ENCODE results near the gene HNRNPAB. TPM values are rescaled to one million over a fixed set of nuclear protein-coding genes. Genes with fewer than 3 reads are reported as not detected.

The HNRNPAB gene
- total RNA-seq (79.5 TPM), polyA plus RNA-seq (10 to 100 TPM; 63.1 to 77.1 (median 64.5) TPM)

- Mint-ChIP-seq H3K4me1 (peaks cover 5 to 41% (median 29%) of the 10 kb centered on the region in 4 donors), H3K9me3 (peaks cover 0 to 2% (median 0%) of the 10 kb centered on the region in 7 donors), H3K27ac (peak within 1 kb of the TSS; percentile 97 to 100 (median 99)), H3K36me3 (peaks cover 29% of the 10 kb centered on the region), H3K27me3 (no peaks in the 10 kb centered on the region), H3K4me3 (peak within 1 kb of the TSS; percentile 97 to 100 (median 100))
- Histone ChIP-seq H3K27ac (ENCODE audit: insufficient read depth, low read length, poor library complexity, severe bottlenecking) (peak within 1 kb of the TSS; percentile 76), H3K9me3 (ENCODE audit: control insufficient read depth in 2 of 2, low read length in 2 of 2) (no peaks in the 10 kb centered on the region), H3K4me1 (ENCODE audit: control insufficient read depth, insufficient read depth, low read length, poor library complexity, severe bottlenecking) (peaks cover 34% of the 10 kb centered on the region), H3K27me3 (ENCODE audit: control insufficient read depth, insufficient read depth, low read length) (no peaks in the 10 kb centered on the region), H3K4me3 (ENCODE audit: low read depth, low read length) (peak within 1 kb of the TSS; percentile 93), H3K36me3 (ENCODE audit: control insufficient read depth, insufficient read depth, low read length) (peaks cover 30% of the 10 kb centered on the region)
- DNase-seq (peak; percentile 93 to 96 (median 96)), ATAC-seq (ENCODE audit: low read depth in 2 of 2) (peak; percentile 87 to 88)
Measured at GRCh38 chr5:178204182-178204934, at the start of gene HNRNPAB. TSS of gene HNRNPAB (plus strand) at chr5:178204533. CDS start at chr5:178204838, 305 bp downstream.

DNA sequence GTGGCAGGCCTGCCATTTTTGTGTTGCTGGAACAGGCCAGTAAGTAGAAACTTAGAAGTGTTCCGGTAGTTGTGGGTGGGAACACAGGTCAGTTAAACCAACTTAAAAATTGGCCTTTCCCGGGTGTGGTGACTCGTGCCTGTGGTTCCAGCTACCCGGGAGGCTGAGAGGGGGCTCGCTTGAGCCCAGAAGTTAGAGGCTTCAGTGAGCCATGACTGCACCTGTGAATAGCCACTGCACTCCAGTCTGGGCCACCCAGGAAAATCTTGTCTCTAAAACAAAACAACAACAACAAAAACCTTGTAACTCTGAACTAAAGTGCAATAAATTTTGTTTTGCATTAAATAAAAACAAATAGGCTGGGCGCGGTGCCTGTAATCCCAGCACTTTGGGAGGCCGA lies 49.3 kb upstream of the HNRNPAB start:
- Mint-ChIP-seq H3K4me1 (peaks cover 0 to 39% (median 17%) of the 10 kb centered on the region in 4 donors), H3K36me3 (peaks cover 6% of the 10 kb centered on the region), H3K27me3 (no peaks in the 10 kb centered on the region), H3K27ac (no peak overlapping the region), H3K4me3 (peak overlapping the region in 3 of 4 donors; percentile 58 to 94 (median 92)), H3K9me3 (no peaks in the 10 kb centered on the region)
- Histone ChIP-seq H3K4me1 (ENCODE audit: control insufficient read depth, insufficient read depth, low read length, poor library complexity, severe bottlenecking) (peaks cover 18% of the 10 kb centered on the region), H3K4me3 (ENCODE audit: low read depth, low read length) (no peak overlapping the region), H3K9me3 (ENCODE audit: control insufficient read depth in 2 of 2, low read length in 2 of 2) (no peaks in the 10 kb centered on the region), H3K36me3 (ENCODE audit: control insufficient read depth, insufficient read depth, low read length) (peaks cover 9% of the 10 kb centered on the region), H3K27ac (ENCODE audit: insufficient read depth, low read length, poor library complexity, severe bottlenecking) (no peak overlapping the region), H3K27me3 (ENCODE audit: control insufficient read depth, insufficient read depth, low read length) (no peaks in the 10 kb centered on the region)
- ATAC-seq (ENCODE audit: low read depth in 2 of 2) (no peak), DNase-seq (no peak)

GRCh38 chr5:178160176-178160575 lies 44.2 kb upstream of the HNRNPAB start:
- H3K4me3 ChIP-seq (ENCODE audit: low read depth, low read length) = no peak overlapping the region
- ATAC-seq (ENCODE audit: low read depth in 2 of 2) (no peak), DNase-seq (no peak)

GRCh38 chr5:178162481-178162880 lies 41.9 kb upstream of the HNRNPAB start:
- Mint-ChIP-seq H3K9me3 (no peaks in the 10 kb centered on the region), H3K27me3 (peaks cover 35% of the 10 kb centered on the region), H3K36me3 (no peaks in the 10 kb centered on the region), H3K4me3 (no peak overlapping the region), H3K4me1 (peaks cover 0 to 10% (median 2%) of the 10 kb centered on the region in 4 donors), H3K27ac (no peak overlapping the region)
- Histone ChIP-seq H3K27ac (ENCODE audit: insufficient read depth, low read length, poor library complexity, severe bottlenecking) (no peak overlapping the region), H3K4me1 (ENCODE audit: control insufficient read depth, insufficient read depth, low read length, poor library complexity, severe bottlenecking) (peaks cover 7% of the 10 kb centered on the region), H3K4me3 (ENCODE audit: low read depth, low read length) (no peak overlapping the region), H3K27me3 (ENCODE audit: control insufficient read depth, insufficient read depth, low read length) (no peaks in the 10 kb centered on the region), H3K9me3 (ENCODE audit: control insufficient read depth in 2 of 2, low read length in 2 of 2) (no peaks in the 10 kb centered on the region), H3K36me3 (ENCODE audit: control insufficient read depth, insufficient read depth, low read length) (no peaks in the 10 kb centered on the region)
- ATAC-seq (ENCODE audit: low read depth in 2 of 2) = no peak
- no peak for DNase-seq

More at GRCh38 chr5:178160176-178160575, 44.2 kb upstream of the HNRNPAB start:
- H3K27ac Mint-ChIP-seq = peak overlapping the region in 1 of 3 donors; percentile 51
- H3K36me3 Mint-ChIP-seq = no peaks in the 10 kb centered on the region
- peaks cover 0 to 10% (median 2%) of the 10 kb centered on the region in 4 donors for H3K4me1 Mint-ChIP-seq
- H3K4me3 Mint-ChIP-seq = no peak overlapping the region
- peaks cover 7% of the 10 kb centered on the region for H3K4me1 ChIP-seq (ENCODE audit: control insufficient read depth, insufficient read depth, low read length, poor library complexity, severe bottlenecking)
- H3K27me3 Mint-ChIP-seq = peaks cover 29% of the 10 kb centered on the region
- no peak overlapping the region for H3K27ac ChIP-seq (ENCODE audit: insufficient read depth, low read length, poor library complexity, severe bottlenecking)
- H3K9me3 Mint-ChIP-seq = no peaks in the 10 kb centered on the region
- H3K27me3 ChIP-seq (ENCODE audit: control insufficient read depth, insufficient read depth, low read length) = no peaks in the 10 kb centered on the region
- no peaks in the 10 kb centered on the region for H3K9me3 ChIP-seq (ENCODE audit: control insufficient read depth in 2 of 2, low read length in 2 of 2)
- no peaks in the 10 kb centered on the region for H3K36me3 ChIP-seq (ENCODE audit: control insufficient read depth, insufficient read depth, low read length)

GRCh38 chr5:178163772-178164735 lies 40.3 kb upstream of the HNRNPAB start:
- Mint-ChIP-seq H3K27ac (peak overlapping the region in 1 of 3 donors; percentile 83), H3K4me1 (peaks cover 0 to 10% (median 2%) of the 10 kb centered on the region in 4 donors), H3K27me3 (peaks cover 45% of the 10 kb centered on the region), H3K4me3 (peak overlapping the region in 2 of 4 donors; percentile 38 to 69), H3K36me3 (no peaks in the 10 kb centered on the region), H3K9me3 (no peaks in the 10 kb centered on the region)
- H3K4me1 ChIP-seq (ENCODE audit: control insufficient read depth, insufficient read depth, low read length, poor library complexity, severe bottlenecking) = peaks cover 7% of the 10 kb centered on the region
- DNase-seq (peak; percentile 81 to 89 (median 87)), ATAC-seq (ENCODE audit: low read depth in 2 of 2) (peak; percentile 98 to 100)
- H3K36me3 ChIP-seq (ENCODE audit: control insufficient read depth, insufficient read depth, low read length) = no peaks in the 10 kb centered on the region
- H3K27ac ChIP-seq (ENCODE audit: insufficient read depth, low read length, poor library complexity, severe bottlenecking) = no peak overlapping the region
- H3K4me3 ChIP-seq (ENCODE audit: low read depth, low read length) = no peak overlapping the region
- no peaks in the 10 kb centered on the region for H3K9me3 ChIP-seq (ENCODE audit: control insufficient read depth in 2 of 2, low read length in 2 of 2)
- H3K27me3 ChIP-seq (ENCODE audit: control insufficient read depth, insufficient read depth, low read length) = no peaks in the 10 kb centered on the region

DNA sequence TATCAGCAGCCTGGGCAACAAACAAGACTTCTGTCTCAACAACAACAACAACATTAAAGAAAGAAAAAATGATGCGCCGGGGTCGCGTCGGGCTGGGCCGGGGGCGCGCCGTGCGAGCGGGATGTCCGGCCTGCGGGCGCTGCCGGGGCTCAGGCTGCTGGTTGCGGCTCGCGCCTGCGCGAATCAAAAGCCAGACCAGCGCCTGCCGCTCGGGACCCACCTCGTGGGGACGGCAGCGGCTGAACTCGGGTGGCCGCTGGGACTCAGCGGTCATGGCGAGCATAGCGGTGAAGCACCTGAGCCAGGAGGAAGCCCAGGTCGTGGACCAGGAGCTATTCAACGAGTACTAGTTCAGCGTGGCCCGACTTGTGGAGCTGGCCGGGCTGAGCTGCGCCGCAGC lies 38.8 kb upstream of the HNRNPAB start:
- H3K27me3 Mint-ChIP-seq = peaks cover 54% of the 10 kb centered on the region
- no peaks in the 10 kb centered on the region for H3K36me3 Mint-ChIP-seq
- H3K4me1 Mint-ChIP-seq = peaks cover 0 to 10% (median 2%) of the 10 kb centered on the region in 4 donors
- H3K27ac Mint-ChIP-seq = no peak overlapping the region
- Histone ChIP-seq H3K4me3 (ENCODE audit: low read depth, low read length) (no peak overlapping the region), H3K36me3 (ENCODE audit: control insufficient read depth, insufficient read depth, low read length) (no peaks in the 10 kb centered on the region), H3K9me3 (ENCODE audit: control insufficient read depth in 2 of 2, low read length in 2 of 2) (no peaks in the 10 kb centered on the region), H3K27ac (ENCODE audit: insufficient read depth, low read length, poor library complexity, severe bottlenecking) (no peak overlapping the region), H3K4me1 (ENCODE audit: control insufficient read depth, insufficient read depth, low read length, poor library complexity, severe bottlenecking) (peaks cover 7% of the 10 kb centered on the region), H3K27me3 (ENCODE audit: control insufficient read depth, insufficient read depth, low read length) (no peaks in the 10 kb centered on the region)
- H3K9me3 Mint-ChIP-seq = no peaks in the 10 kb centered on the region
- no peak overlapping the region for H3K4me3 Mint-ChIP-seq
- ATAC-seq (ENCODE audit: low read depth in 2 of 2) (no peak), DNase-seq (no peak)

GRCh38 chr5:178170455-178170854 lies 33.9 kb upstream of the HNRNPAB start:
- ATAC-seq (ENCODE audit: low read depth in 2 of 2) = no peak
- H3K36me3 Mint-ChIP-seq = no peaks in the 10 kb centered on the region

More at GRCh38 chr5:178170455-178170854, 33.9 kb upstream of the HNRNPAB start:
- H3K9me3 Mint-ChIP-seq = no peaks in the 10 kb centered on the region
- Histone ChIP-seq H3K27me3 (ENCODE audit: control insufficient read depth, insufficient read depth, low read length) (no peaks in the 10 kb centered on the region), H3K4me1 (ENCODE audit: control insufficient read depth, insufficient read depth, low read length, poor library complexity, severe bottlenecking) (no peaks in the 10 kb centered on the region), H3K9me3 (ENCODE audit: control insufficient read depth in 2 of 2, low read length in 2 of 2) (no peaks in the 10 kb centered on the region), H3K27ac (ENCODE audit: insufficient read depth, low read length, poor library complexity, severe bottlenecking) (no peak overlapping the region), H3K4me3 (ENCODE audit: low read depth, low read length) (no peak overlapping the region), H3K36me3 (ENCODE audit: control insufficient read depth, insufficient read depth, low read length) (no peaks in the 10 kb centered on the region)
- H3K4me3 Mint-ChIP-seq = no peak overlapping the region
- peaks cover 25% of the 10 kb centered on the region for H3K27me3 Mint-ChIP-seq
- H3K4me1 Mint-ChIP-seq = no peaks in the 10 kb centered on the region
- DNase-seq = no peak
- H3K27ac Mint-ChIP-seq = no peak overlapping the region

Data from CD4-positive, CD25-positive, alpha-beta regulatory T cell (primary cell).